HUDEP-2 (cell line): ENCODE results near the gene SKP2.
A peak's percentile ranks its signal among the peaks of the same experiment; 100 is the strongest.
"Not testable (repeated sequence)": the region's sequence is repeated elsewhere in the genome, so short reads cannot be mapped to it uniquely, and the experiment has no call there.

Experiments used
- DNase-seq, 76 experiments: peaks; one replicate each; lab custom pipeline; 2025; ENCODE audit not compliant: unreplicated experiment in 76 of 76; lab: John Stamatoyannopoulos, UW

SKP2 gene

GRCh38 chr5:36198281-36198680, 46.4 kb downstream of the SKP2 start:
- DNase-seq: no peak

DNA sequence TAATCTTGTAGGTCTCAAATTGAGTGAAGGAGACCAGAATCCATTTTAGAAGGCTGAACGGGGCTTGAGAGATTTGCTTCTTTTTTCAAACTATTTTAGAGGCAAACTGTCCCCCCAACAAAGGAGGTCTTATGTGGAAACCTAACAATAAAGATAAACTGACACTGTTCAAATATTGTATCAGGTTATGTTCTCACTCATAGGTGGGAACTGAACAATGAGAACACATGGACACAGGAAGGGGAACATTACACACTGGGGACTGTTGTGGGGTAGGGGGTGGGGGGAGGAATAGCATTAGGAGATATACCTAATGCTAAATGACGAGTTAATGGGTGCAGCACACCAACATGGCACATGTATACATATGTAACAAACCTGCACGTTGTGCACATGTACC, 46.9 kb downstream of the SKP2 start:
- not testable (repeated sequence) for DNase-seq

DNA sequence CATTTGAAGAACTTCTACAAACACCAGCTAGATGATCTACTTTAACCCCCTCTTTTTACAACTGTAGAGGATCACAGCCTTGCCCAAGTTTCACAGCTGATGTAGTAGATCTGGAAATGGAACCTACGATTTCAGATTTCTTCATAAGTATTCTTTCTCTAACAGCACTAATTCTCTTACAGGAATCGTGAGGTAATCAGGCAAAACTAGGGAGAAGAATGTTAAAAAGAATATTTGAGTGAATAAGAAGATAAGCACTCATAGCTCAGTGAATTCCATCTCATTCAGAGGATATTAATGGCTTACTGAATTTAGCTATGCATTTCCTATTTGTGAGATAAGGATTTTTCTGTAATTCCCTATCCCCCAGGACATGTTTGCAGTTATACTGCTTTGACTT, 47.7 kb downstream of the SKP2 start:
- no peak for DNase-seq

DNA sequence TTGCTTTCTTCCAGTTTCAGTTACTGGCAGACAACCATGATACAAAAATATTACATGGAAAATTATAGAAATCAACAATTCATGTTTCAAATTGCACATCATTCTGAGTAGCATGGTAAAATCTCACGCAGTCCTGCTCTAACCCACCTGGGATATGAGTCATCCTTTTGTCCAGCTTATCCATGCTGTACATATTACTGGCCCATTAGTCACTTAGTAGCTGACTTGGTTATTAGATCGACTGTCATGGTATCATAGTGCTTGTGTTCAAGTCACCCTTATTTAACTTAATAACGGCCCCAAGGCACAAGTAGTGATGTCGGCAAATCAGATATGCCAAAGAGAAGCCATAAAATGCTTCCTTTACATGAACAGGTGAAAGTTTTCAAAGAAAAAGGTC, 48.6 kb downstream of the SKP2 start:
- no peak for DNase-seq

- DNase-seq: no peak
These were observed 50.6 kb downstream of the SKP2 start for GRCh38 chr5:36202521-36202961.

- no peak for DNase-seq
These were observed 53.4 kb downstream of the SKP2 start for GRCh38 chr5:36205329-36205728.

DNA sequence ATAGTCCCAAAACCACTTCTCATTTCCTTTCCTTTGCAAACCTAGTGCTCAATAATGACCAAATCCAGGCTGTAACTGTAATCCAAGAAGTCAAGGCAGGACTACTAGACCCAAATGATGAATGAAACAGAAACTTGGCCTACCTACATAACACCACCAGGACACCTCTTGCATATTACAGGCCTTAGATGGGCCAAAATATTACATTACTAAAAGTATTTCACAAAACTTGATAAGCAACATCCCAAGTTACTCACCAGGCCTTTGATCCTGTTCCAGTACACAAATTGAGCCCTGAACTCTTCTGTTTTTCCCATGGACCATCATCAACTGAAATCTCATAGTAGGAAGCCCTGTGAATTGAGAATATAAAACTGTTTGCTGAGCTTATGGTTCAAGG, 55.0 kb downstream of the SKP2 start:
- no peak for DNase-seq

- no peak for DNase-seq
These were observed 56.9 kb downstream of the SKP2 start for GRCh38 chr5:36208786-36209185.

DNA sequence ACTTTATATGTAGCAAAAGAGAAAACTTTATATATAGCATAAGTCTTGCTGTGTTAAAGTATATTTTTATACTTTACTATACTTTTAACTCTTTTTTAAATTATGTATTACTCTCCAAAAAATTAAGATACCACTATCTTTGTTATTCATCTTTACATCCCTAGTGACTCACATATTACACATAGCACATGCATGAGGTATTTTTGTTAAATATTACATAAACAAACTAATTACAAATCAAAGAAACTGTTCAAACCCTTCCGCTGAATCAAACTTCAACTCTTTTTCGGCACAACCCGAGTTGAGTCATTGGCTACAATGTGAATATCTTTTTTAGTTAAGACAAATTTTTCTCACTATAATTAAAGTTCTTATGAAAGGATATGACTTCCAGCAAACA, 57.8 kb downstream of the SKP2 start:
- no peak for DNase-seq

- peak in 1 of 76 experiments; percentile 4 for DNase-seq
These were observed 62.5 kb downstream of the SKP2 start for GRCh38 chr5:36214436-36214835.

GRCh38 chr5:36215910-36216309, 64.0 kb downstream of the SKP2 start:
- no peak for DNase-seq

GRCh38 chr5:36217567-36217966, 65.7 kb downstream of the SKP2 start:
- no peak for DNase-seq

- DNase-seq: no peak
These were observed 66.1 kb downstream of the SKP2 start for GRCh38 chr5:36217988-36218387.

GRCh38 chr5:36222620-36223019, 70.7 kb downstream of the SKP2 start:
- DNase-seq: no peak

DNA sequence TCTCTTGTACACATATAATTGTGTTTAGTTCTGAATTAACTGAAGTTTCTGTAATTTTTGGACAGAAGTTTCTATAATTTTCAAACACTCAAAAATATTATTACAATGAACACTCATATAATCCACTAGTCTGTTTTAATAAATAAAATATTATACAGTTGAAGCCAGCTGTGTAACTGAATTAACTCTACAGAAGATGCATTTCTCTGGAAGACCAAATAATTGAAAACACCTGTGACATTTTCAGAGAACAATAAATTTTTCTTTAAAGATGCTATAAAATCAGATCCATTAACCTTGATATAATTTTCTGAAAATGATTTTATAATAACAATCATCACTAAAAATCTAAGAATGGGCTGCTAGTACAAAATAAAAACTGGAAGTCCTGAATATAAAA, 75.1 kb downstream of the SKP2 start:
- no peak for DNase-seq

DNA sequence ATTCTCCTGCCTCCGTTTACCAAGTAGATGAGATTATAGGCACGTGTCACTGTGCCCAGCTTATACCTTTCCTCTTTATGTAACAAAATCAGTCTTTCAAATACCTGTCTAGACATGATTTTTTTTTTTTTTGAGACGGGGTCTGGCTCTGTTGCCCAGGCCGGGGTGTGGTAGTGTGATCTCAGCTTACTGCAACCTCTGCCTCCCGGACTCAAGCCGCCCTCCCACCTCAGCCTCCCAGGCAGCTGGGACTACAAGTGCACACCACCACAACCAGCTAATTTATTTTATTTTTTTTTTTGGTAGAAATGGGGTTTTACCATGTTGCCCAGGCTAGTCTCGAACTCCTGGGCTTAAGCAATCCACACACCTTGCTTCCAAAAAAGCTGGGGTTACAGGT, 76.6 kb downstream of the SKP2 start:
- DNase-seq: no peak

DNA sequence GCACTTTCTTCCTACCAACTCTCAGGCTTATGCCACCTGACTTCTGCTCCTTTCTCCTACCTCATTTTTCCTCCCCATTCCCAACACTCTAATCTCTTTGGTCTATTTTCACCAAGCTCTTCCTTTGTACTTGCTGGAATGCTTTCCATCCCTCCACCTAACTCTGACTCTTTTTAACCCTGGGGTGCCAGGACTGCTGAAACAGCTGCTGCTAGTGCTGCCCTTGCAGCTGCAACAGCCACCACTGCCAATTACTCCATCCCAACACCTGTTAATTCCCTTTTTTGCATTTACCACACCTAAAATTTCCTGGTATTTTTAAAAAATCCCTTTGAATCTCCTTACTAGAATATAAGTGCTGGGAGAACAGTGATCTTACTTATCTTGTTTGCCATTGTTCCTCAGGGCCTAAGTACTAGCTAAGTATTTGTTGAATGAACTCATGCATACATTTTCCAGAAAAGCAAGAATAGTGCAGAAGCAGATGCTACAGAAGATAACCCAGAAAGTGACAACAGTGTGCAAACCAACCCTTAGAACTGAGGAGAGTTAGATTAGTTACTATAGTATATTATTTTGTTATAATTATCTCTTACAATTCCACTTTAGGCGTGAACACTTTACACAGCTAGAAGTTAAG, 78.4 kb downstream of the SKP2 start:
- peak in 7 of 76 experiments; percentile 9 to 43 (median 31) for DNase-seq

GRCh38 chr5:36232533-36232932, 80.6 kb downstream of the SKP2 start:
- peak in 2 of 76 experiments; percentile 6 to 25 for DNase-seq
